Activated naive CD4-positive, alpha-beta T cell treated with anti-CD3 and anti-CD28 coated beads, Interleukin-2, amount 50 U/mL, for 24 hours (primary cell): Measurements from ENCODE around the gene AGTRAP.

ENCODE experiments used
- H3K27ac Mint-ChIP-seq: one replicate; pipeline ENCODE4 v1.8.0; 2021; ENCODE audit warnings: mild to moderate bottlenecking, mixed read lengths
- H3K27me3 Mint-ChIP-seq: one replicate; pipeline ENCODE4 v1.8.0; 2021; ENCODE audit warnings: mixed read lengths
- H3K36me3 Mint-ChIP-seq: one replicate; pipeline ENCODE4 v1.8.0; 2021; ENCODE audit warnings: mixed read lengths
- H3K4me1 Mint-ChIP-seq: one replicate; pipeline ENCODE4 v1.8.0; 2021; ENCODE audit warnings: mixed read lengths
- H3K4me3 Mint-ChIP-seq: one replicate; pipeline ENCODE4 v1.8.0; 2021; ENCODE audit warnings: mild to moderate bottlenecking, mixed read lengths
- H3K9me3 Mint-ChIP-seq: one replicate; pipeline ENCODE4 v1.8.0; 2021; ENCODE audit warnings: mixed read lengths

Gene AGTRAP, protein sequence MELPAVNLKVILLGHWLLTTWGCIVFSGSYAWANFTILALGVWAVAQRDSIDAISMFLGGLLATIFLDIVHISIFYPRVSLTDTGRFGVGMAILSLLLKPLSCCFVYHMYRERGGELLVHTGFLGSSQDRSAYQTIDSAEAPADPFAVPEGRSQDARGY

DNA sequence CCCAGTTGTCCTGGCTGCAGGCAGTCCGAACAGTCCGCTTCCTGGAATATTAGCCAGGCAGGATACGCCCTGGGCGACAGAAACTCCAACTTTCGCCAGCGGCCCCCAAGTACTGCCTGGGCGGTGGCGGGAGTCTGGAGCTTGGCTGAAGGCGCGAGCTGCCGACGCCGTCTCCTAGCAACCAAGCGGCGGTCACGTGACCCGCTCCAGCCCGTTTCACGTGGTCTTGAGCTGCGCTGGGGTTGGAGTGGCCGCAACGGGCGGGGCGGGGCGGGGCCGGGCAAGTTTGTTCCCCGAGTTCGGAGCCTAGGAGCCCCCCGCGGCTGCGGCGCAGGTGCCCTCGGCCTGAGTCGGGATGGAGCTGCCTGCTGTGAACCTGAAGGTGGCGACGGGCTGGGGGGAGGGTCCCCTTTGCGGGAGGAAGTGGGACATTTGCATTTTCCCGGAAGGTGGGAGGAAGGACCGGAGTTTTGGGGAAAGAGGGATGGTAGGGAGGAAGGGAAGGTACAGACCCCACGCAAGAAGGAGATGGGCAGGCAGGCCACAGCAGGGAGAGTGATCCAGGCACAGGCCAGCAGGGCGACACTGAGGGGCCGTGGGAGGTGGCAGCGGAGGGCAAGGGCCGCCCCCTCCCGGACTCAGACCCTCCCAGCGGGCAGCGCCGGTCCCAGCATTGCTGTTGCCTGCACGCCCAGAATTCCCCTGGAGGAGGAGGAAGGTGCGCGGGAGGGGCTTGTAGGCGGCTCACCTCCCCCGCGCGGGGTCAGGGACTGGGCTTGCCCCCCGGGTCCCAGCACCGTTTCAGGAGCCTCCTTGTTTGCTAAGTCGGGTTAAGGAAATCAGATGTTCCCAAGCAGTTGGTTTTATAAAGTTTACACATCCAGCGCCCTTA lies at the start of gene AGTRAP:
TSS of gene AGTRAP (plus strand) at position 283 of the 892 bp plus-strand sequence. CDS start at position 356, 73 bp downstream.
- H3K4me1 Mint-ChIP-seq: peaks cover 67% of the 10 kb centered on the region
- no peaks in the 10 kb centered on the region for H3K9me3 Mint-ChIP-seq
- peak within 1 kb of the TSS; percentile 92 for H3K27ac Mint-ChIP-seq
- no peaks in the 10 kb centered on the region for H3K27me3 Mint-ChIP-seq
- no peaks in the 10 kb centered on the region for H3K36me3 Mint-ChIP-seq
- H3K4me3 Mint-ChIP-seq: peak within 1 kb of the TSS; percentile 95

DNA sequence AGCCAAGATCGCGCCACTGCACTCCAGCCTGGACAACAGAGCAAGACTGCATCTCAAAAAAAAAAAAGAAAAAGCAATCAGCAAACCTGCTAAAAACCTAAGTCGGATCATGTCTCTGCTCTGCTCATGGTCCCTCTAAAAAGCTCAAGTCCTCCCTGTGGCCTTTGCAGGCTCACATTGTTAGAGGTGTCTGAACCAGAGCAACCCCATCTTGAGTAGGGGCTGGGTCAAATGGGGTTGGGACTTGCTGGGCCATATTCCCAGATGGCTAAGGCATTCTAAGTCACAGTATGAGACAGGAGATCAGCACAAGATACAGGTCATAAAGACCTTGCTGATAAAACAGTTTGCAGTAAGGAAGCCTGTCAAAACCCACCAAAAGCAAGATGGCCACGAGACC lies 47.4 kb upstream of the AGTRAP start:
- no peak overlapping the region for H3K27ac Mint-ChIP-seq
- peaks cover 21% of the 10 kb centered on the region for H3K4me1 Mint-ChIP-seq
- no peak overlapping the region for H3K4me3 Mint-ChIP-seq
- no peaks in the 10 kb centered on the region for H3K36me3 Mint-ChIP-seq
- H3K9me3 Mint-ChIP-seq: no peaks in the 10 kb centered on the region
- H3K27me3 Mint-ChIP-seq: peaks cover 21% of the 10 kb centered on the region

DNA sequence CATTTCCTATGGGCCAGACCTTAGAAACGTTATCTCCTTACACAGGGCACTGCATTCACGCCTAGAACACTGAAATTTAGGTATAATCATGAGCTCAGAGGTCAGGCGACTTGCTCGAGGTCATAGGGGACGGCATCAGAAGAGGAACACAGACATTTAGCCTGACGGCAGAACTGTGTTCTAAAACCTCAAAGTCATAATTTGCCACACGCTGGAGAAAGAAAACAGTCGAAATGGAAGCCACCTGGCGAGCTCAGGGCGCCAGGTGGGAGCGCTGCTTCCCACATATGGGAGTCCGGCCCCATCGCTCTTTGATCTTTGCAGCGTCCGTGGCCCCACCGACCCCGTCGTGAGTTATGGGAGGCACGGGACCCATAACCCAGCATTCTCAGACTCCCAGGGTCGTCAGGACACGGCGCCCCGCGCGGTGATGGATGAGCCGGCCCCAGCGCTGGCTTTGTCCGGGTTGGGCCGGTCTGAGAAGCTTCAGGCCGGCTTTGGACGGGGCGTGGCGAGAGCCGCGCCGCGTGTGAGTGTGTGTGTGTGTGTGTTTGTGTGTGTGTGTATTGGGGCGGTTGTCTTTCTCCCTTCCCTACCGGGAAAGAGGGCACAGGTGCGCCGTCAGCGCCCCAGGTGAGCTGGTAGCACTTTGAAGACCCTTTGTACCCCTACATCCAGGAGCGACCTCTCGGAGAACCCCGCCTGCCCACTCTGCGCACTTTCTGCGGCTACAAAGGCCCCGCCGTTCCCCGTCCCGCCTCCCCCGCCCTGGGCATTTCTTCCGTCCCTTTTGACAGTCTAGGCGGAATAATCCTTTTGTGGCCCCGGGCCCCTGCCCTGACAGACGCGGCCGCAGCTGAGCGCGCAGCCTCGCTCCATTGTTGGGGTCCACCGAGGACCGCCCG lies 45.3 kb upstream of the AGTRAP start:
- Mint-ChIP-seq H3K9me3 (no peaks in the 10 kb centered on the region), H3K27me3 (peaks cover 25% of the 10 kb centered on the region), H3K4me1 (peaks cover 26% of the 10 kb centered on the region), H3K4me3 (peak overlapping the region; percentile 70), H3K36me3 (no peaks in the 10 kb centered on the region), H3K27ac (no peak overlapping the region)

DNA sequence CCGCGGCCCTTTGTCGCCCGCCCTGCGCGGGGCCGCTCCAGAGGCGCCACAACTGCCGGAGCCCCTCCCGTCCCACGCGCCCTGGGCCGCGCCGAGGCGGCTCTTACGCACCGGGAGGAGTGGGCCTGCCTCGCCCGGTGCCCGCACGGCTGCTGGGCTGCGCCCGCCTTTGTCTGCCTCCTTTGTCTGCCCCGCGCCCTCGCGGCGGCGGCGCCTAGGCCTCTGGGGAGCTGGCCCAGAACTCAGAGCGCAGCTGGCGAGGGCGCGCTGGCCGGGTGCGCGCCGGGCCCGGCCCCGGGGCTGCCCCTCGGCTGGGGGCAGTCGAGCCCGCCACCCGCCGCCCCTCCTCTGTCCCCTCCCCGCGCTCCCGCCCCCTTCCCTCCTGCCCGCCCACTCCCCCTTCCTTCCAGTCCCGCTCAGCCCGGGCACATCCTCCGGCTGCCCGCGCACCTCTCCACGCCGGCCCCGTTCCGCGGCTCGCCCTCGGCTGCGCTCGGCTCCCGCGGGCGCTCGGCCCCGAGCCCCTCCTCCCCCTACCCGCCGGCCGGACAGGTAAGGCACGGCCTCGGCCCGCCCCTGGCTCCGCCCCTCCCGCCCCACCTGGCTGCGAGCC lies 44.5 kb upstream of the AGTRAP start, which contains the start of gene DRAXIN:
TSS of gene DRAXIN (plus strand) at position 409 of the 613 bp plus-strand sequence. CDS start 14,549 bp downstream, outside the sequence.
- no peaks in the 10 kb centered on the region for H3K9me3 Mint-ChIP-seq
- peaks cover 26% of the 10 kb centered on the region for H3K4me1 Mint-ChIP-seq
- H3K27me3 Mint-ChIP-seq: peaks cover 25% of the 10 kb centered on the region
- H3K4me3 Mint-ChIP-seq: peak within 1 kb of the TSS; percentile 76
- H3K27ac Mint-ChIP-seq: no peak within 1 kb of the TSS
- H3K36me3 Mint-ChIP-seq: no peaks in the 10 kb centered on the region

DNA sequence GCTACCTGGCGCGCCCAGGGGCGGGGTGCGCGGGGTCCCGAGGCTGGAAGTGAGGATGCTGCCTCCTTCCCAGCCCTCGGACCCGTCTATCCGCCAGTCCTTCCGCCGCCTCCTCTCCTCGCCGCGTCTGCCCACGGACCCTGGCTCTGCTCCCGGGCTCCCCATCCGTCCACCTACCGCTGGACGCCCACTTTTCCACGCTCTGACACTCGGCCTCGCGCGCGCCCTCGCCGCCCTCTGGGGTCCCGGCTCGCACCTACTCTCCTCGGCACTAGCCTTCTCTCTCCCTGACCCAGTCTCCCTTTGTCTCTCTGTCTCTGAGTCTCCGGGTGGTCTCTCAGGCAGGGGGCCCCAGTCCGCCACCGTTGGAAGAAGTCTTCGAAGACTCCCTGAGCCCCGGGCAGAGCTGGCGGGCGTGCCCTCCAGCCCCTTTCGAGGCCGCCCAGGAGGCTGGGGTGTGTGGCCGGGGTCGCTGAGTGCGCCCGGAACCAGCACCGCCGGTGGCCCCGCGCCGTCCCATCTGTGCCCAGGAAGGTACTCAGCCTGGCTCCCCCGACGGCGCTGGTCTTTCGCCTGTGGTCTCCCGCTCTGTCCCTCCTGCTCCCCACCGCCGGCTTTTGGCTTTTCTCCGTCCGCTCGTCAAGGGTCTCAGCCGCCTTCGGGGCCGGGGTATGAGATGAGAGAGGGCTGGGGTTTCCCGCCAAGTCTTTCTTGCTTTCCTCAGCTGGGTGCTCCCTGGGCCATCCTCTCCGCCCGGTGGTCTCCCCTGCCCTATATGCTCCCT lies 43.8 kb upstream of the AGTRAP start:
- Mint-ChIP-seq H3K36me3 (no peaks in the 10 kb centered on the region), H3K27me3 (peaks cover 24% of the 10 kb centered on the region), H3K9me3 (no peaks in the 10 kb centered on the region), H3K4me3 (peak overlapping the region; percentile 76), H3K27ac (no peak overlapping the region), H3K4me1 (peaks cover 26% of the 10 kb centered on the region)

DNA sequence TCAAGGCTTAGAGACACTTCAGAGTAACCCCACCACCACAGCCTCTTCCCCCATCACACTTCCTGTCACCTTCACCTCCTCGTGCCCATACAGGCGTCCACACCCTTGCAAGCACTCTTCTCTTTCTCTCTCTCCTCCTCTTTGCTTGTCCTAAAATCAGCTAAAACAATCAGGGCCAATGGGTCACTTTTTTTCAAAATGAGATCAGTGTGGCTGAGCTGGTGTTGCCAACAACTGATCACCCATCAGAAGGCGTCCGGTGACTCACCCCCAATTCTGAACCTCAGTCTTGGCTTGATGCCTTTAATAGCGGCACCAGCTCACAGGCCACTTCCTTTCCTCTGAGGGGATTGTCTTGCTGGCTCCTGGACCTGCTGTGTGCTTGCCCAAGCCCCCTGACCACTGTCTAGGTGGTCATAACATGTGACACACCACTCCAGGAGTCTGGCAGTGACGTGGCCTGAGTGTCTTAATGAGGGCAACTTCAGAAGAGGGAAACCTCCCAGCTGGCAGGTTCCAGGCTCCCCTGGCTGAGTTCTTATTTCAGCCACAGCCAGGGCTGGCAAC lies 42.8 kb upstream of the AGTRAP start:
- peaks cover 20% of the 10 kb centered on the region for H3K27me3 Mint-ChIP-seq
- H3K27ac Mint-ChIP-seq: peak overlapping the region; percentile 25
- peak overlapping the region; percentile 12 for H3K4me3 Mint-ChIP-seq
- no peaks in the 10 kb centered on the region for H3K9me3 Mint-ChIP-seq
- H3K4me1 Mint-ChIP-seq: peaks cover 26% of the 10 kb centered on the region
- H3K36me3 Mint-ChIP-seq: no peaks in the 10 kb centered on the region

DNA sequence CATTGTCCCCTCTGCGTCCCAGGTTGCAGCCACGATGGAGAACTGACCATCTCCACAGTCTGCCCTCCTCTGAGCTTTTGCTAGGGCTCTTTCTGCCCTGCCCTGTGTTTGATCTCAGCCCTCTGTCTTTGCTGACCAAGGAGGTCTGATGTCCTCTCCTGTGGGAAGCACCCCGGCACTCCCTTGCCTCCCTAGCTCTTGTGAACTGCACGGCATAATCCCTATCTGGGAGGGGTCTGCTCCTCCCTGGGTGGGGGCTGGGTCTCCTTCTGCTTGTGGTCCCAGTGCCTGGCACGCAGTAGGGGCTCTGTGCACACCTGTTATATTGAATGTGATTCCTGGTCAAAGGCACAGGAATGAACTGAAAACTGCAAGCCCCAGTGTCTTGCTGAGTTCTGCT lies 42.0 kb upstream of the AGTRAP start:
- H3K9me3 Mint-ChIP-seq: no peaks in the 10 kb centered on the region
- no peaks in the 10 kb centered on the region for H3K36me3 Mint-ChIP-seq
- H3K4me1 Mint-ChIP-seq: peaks cover 26% of the 10 kb centered on the region
- no peak overlapping the region for H3K4me3 Mint-ChIP-seq
- H3K27ac Mint-ChIP-seq: no peak overlapping the region
- H3K27me3 Mint-ChIP-seq: peaks cover 19% of the 10 kb centered on the region

DNA sequence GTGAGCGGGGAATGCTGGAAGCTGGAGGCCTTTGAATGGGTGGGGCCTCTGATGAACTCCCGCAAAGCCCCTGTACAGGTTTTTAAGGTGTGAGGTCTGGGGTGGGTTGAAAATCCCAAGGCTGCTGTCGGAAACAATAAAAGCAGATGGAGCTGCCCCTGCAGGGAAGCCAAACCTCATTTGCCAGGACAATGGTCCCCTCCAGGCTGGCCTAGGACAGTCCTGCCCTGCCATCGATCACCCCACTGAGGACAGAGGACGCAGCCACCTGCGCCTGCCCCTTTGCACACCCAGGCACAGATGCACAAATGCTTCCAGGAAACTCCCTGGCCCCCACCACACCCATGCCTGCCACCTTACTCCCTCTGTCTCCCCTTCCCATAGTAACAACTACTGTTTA lies 40.1 kb upstream of the AGTRAP start:
- peaks cover 18% of the 10 kb centered on the region for H3K4me1 Mint-ChIP-seq
- no peak overlapping the region for H3K27ac Mint-ChIP-seq
- no peak overlapping the region for H3K4me3 Mint-ChIP-seq
- H3K27me3 Mint-ChIP-seq: peaks cover 10% of the 10 kb centered on the region
- no peaks in the 10 kb centered on the region for H3K9me3 Mint-ChIP-seq
- H3K36me3 Mint-ChIP-seq: no peaks in the 10 kb centered on the region

DNA sequence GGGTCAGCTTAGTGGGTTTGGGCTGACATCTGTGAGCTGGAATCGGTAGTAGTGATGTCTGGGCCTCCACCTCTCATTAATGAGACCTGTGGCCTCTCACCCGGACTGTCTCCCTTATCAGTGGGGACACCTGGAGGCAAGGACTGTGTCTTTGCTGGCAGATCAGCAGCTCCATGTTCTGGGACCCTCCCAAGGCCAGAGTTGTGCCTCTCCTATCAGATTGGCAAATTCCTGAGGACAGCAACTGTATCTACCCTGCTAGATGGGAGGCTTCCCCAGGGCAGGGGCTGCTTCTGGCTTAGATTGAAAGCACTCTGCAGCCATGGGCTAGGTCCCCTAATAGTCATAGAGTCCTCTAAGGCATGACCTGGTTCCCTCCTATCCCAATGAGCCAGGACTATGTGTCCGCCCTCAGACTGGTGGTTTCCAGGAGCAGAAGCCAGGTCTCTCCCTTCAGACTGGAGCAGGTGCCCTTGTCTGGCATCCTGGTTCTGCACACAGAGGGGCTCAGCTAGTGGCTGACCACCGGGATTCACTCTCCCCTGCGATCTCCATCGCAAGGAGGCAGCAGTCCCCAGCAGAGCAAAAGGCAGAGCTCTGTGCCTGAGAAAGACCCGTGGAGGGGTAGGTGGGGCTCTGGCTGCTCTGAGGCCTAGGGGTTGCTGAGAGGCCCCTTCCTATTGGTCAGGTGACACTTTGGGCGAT lies 38.6 kb upstream of the AGTRAP start:
- Mint-ChIP-seq H3K36me3 (no peaks in the 10 kb centered on the region), H3K27ac (no peak overlapping the region), H3K4me1 (peaks cover 14% of the 10 kb centered on the region), H3K4me3 (no peak overlapping the region), H3K9me3 (no peaks in the 10 kb centered on the region), H3K27me3 (peaks cover 8% of the 10 kb centered on the region)

DNA sequence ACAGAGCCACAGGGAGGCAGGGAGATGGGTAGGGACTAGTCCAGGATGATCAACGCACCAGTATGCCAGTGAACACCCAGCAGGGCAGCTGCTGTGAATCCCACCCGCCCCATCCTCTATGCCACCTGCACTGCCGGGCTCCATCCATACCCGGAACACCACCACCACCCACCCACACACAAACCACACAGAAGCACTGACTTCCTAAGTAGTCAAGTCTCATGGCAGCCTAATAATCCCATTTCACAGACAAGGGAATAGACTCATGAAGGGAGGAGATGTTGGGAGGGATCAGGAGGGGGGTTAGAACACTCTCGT lies 38.1 kb upstream of the AGTRAP start:
- Mint-ChIP-seq H3K27me3 (peaks cover 6% of the 10 kb centered on the region), H3K27ac (no peak overlapping the region), H3K4me3 (no peak overlapping the region), H3K9me3 (no peaks in the 10 kb centered on the region), H3K36me3 (no peaks in the 10 kb centered on the region), H3K4me1 (peaks cover 10% of the 10 kb centered on the region)

DNA sequence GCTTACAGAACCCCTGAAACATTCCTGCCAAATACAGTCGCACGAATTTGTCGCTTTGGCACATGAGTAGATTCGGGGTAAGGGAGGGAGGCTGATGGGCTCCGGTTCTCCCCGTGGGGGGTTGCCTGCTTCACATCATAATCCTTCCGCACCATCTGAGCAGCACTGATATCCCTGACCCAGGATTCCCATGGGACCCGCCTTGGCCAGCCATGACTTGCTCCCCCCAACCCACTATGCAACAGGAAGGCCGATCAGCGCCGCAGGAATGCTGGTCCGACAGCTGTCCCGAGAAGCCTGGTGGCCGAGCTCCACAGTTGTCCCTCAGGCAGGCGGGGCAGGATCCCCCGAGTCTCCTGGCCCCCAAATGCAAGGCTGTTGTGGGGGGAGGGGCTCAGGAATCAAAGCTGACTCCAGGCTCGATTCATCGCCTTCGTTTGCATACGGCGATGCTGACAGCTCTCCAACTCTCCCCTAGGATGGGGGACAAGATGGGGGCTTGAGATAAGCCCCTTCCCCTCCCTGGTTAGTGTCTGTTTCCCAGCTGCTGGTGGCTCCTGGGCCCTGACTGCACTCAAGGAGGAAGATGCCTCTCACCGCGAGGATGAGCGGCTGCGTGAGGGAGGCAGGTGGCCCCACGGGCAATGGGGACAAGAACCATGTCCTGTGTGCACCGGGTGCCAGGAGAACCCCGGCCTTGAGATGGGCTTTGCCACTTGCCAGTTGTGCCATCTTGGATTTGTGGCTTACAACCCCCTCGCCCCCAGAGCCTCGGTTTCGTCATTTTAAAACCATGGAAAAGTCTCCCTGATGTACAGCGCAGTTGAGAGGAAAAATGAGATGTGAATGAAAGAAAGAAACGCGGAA lies 35.1 kb upstream of the AGTRAP start:
- H3K4me3 Mint-ChIP-seq: no peak overlapping the region
- no peak overlapping the region for H3K27ac Mint-ChIP-seq
- H3K4me1 Mint-ChIP-seq: no peaks in the 10 kb centered on the region
- H3K27me3 Mint-ChIP-seq: no peaks in the 10 kb centered on the region
- H3K36me3 Mint-ChIP-seq: no peaks in the 10 kb centered on the region
- no peaks in the 10 kb centered on the region for H3K9me3 Mint-ChIP-seq

DNA sequence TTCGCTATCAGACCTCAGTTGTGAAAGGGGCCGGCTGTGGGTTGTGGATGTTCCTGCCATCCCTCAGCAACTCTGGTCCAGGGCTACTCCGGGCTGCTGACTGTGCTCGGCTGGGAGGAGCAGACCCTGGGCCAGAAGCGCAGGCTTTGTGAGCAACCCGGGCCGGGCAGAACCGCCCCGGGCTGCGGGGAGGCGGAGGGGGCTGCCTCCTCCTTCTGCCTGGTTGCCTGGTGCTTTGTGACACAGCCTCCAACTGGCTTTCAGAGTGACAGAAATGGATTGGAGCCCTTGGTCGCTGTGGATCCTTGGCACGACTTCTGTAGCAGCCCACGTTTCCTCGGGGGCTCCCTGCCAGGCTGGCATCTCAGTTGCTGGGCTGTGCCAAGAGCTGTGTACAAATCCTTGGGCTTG lies 34.4 kb upstream of the AGTRAP start:
- no peaks in the 10 kb centered on the region for H3K9me3 Mint-ChIP-seq
- no peaks in the 10 kb centered on the region for H3K36me3 Mint-ChIP-seq
- no peak overlapping the region for H3K4me3 Mint-ChIP-seq
- no peak overlapping the region for H3K27ac Mint-ChIP-seq
- H3K27me3 Mint-ChIP-seq: no peaks in the 10 kb centered on the region
- no peaks in the 10 kb centered on the region for H3K4me1 Mint-ChIP-seq
